Measurements from ENCODE around the gene TEPSIN.

TEPSIN gene

DNA sequence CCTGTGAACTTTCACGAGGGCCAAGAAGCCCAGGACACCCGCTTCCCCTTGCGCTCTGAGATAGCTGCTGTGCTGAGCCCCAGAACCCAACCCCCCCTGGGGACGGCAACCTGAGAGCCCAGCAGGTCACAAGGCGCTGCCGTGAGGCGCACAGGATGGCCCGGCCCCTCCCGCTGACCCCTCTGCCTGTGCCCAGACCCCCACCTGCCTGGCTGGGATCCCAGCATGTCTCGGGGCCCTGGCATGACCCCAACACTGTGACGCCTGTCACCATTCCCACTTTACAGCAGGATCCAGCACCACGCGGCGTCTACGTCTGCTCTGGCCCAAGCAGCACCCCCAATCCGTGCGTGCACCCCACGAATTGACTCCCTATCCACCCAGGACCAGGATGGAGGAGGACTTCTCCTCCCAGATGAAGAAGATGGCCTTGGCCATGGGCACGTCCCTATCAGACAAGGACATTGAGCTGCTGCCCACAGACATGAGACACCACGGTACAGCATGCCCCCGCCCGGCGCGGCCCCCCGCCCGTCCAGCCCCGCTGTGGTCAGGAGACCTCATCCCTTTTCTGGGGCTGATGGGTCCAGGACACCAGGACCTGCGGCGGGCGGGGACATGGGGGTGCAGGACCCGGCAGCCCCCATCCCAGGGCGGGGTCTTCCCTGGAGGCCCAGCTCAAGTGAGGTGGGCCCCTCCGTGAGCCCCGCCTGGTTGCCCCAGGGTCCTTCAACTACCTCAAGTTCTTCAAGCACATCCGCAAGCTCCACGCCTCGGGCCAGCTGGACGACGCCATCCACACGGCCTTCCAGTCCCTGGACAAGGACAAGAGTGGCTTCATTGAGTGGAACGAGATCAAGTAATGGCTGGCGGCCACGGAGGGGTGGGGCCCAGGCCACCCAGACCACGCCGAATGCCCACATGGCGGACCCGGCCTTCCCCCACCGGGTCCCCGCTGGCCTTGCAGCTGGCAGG is 57.7 kb downstream of the TEPSIN start:
- no peak for DNase-seq

DNA sequence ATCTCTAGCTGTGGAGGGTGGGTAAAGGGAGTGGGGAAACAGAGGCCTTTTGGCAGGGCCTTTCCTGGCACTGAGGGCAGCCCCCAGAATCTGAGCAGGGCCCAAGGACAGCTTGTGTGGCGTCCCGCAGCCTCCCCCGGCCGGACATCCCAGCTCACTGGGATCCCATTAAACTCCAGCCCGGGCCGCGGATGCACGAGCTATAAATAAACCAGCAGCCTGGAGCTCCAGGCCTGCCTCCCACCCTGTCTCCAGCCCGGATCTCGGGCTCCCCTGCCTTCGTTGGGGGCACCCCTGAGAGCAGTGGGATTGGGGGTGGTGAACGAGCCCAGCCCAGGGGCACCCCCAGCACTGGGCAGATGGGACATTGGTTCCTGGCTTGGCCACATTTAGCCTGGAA is 59.0 kb downstream of the TEPSIN start:
- no peak for DNase-seq

DNA sequence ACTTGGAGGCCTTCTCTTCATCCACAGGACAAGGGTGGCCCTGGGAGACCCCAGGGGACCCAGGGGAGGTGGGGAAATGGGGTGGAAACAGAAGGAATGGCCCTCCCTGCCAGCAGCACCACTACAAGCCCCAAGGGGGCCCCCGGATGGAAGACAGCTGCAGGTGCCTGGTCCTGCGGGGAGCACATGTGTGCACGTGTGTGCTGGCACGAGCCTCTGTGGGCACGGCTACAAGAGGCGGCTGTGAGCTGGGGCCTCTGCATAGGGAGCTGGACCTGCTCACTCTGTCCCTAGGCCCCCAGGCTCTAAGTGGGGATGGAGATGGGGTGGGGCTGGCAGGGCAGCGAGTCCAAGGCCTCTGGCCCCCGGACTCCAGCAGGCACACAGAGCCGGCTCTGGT is 59.6 kb downstream of the TEPSIN start:
- DNase-seq: no peak
